ENCODE data around the gene TMUB1. TPM values are rescaled to one million over a fixed set of nuclear protein-coding genes. Genes with fewer than 3 reads are reported as not detected.
A peak's percentile ranks its signal among the peaks of the same experiment; 100 is the strongest.

TMUB1 gene
- total and polyA plus RNA-seq, 8 donors, result 12.7 to 86.8 (median 63.6) TPM

GRCh38 chr7:151064454-151064853 is 18.8 kb downstream of the TMUB1 start:
- intact Hi-C loops (cut with DNase I; ENCODE audit: low total_unique reads), result loop anchor here (10.0 kb wide), 1 partner anchor 50 kb away; no protein-coding TSS in a partner anchor
- peaks cover 46 to 62% (median 58%) of the 10 kb centered on the region in 4 donors for H3K36me3 ChIP-seq

GRCh38 chr7:151063212-151063561 is 20.1 kb downstream of the TMUB1 start:
- WGBS, 5 donors, result 10 to 25% (median 22%) methylated on average over 5 to 11 of the region's 11 CpGs
- peaks cover 46 to 65% (median 52%) of the 10 kb centered on the region in 4 donors for H3K4me1 ChIP-seq
- TF ChIP-seq CTCF (IDR thresholded peaks at IDR 0.05) (no peak), POLR2AphosphoS5 (IDR thresholded peaks at IDR 0.05) (no peak), EP300 (IDR thresholded peaks at IDR 0.05) (no peak), POLR2A (IDR thresholded peaks at IDR 0.05) (no peak)
- no peaks in the 10 kb centered on the region for H3K27me3 ChIP-seq
- H3K36me3 ChIP-seq, result peaks cover 41 to 49% (median 45%) of the 10 kb centered on the region in 4 donors
- peak overlapping the region; percentile 37 to 94 (median 59) for H3K4me3 ChIP-seq
- H3K9me3 ChIP-seq, result no peaks in the 10 kb centered on the region
- H3K27ac ChIP-seq, result peak overlapping the region; percentile 47 to 97 (median 91)
- DNase-seq, result peak in 1 of 2 donors; percentile 50
- intact Hi-C loops (cut with DNase I; ENCODE audit: low total_unique reads), result loop anchor here (10.0 kb wide), 1 partner anchor 52 kb away; no protein-coding TSS in a partner anchor

More at GRCh38 chr7:151064454-151064853, 18.8 kb downstream of the TMUB1 start:
- DNase-seq, result no peak
- no peaks in the 10 kb centered on the region for H3K27me3 ChIP-seq
- TF ChIP-seq CTCF (IDR thresholded peaks at IDR 0.05) (no peak), POLR2AphosphoS5 (IDR thresholded peaks at IDR 0.05) (no peak), EP300 (IDR thresholded peaks at IDR 0.05) (no peak), POLR2A (IDR thresholded peaks at IDR 0.05) (no peak)
- peak overlapping the region in 4 of 5 donors; percentile 9 to 97 (median 88) for H3K27ac ChIP-seq
- peaks cover 37 to 56% (median 42%) of the 10 kb centered on the region in 4 donors for H3K4me1 ChIP-seq
- H3K4me3 ChIP-seq, result peak overlapping the region in 1 of 4 donors; percentile 69
- 84 to 95% (median 90%) methylated on average over 11 to 18 of the region's 18 CpGs for WGBS, 5 donors
- no peaks in the 10 kb centered on the region for H3K9me3 ChIP-seq

- peak overlapping the region; percentile 37 to 94 (median 59) for H3K4me3 ChIP-seq
- H3K36me3 ChIP-seq, result peaks cover 36 to 43% (median 39%) of the 10 kb centered on the region in 4 donors
- peaks cover 46 to 66% (median 53%) of the 10 kb centered on the region in 4 donors for H3K4me1 ChIP-seq
- 22 to 52% (median 36%) methylated on average over 25 to 43 of the region's 43 CpGs for WGBS, 5 donors
- TF ChIP-seq POLR2AphosphoS5 (IDR thresholded peaks at IDR 0.05) (peak in 1 of 3 donors; percentile 48), POLR2A (IDR thresholded peaks at IDR 0.05) (no peak)
- intact Hi-C loops (cut with DNase I; ENCODE audit: low total_unique reads), result loop anchor here (10.0 kb wide), 1 partner anchor 52 kb away; no protein-coding TSS in a partner anchor
- H3K27ac ChIP-seq, result peak overlapping the region; percentile 86 to 97 (median 96)
- no peaks in the 10 kb centered on the region for H3K9me3 ChIP-seq
- H3K27me3 ChIP-seq, result no peaks in the 10 kb centered on the region
- peak; percentile 91 to 95 for DNase-seq
Measured at GRCh38 chr7:151062399-151063211, 20.7 kb downstream of the TMUB1 start.

GRCh38 chr7:151062111-151062398 is 21.2 kb downstream of the TMUB1 start:
- DNase-seq, result no peak
- WGBS, 5 donors, result 34 to 58% (median 36%) methylated on average over 5 to 11 of the region's 11 CpGs
- Histone ChIP-seq H3K27ac (peak overlapping the region; percentile 91 to 97 (median 96)), H3K27me3 (no peaks in the 10 kb centered on the region), H3K36me3 (peaks cover 31 to 38% (median 34%) of the 10 kb centered on the region in 4 donors), H3K4me1 (peaks cover 50 to 70% (median 58%) of the 10 kb centered on the region in 4 donors), H3K9me3 (no peaks in the 10 kb centered on the region), H3K4me3 (peak overlapping the region in 3 of 4 donors; percentile 37 to 94 (median 69))
- intact Hi-C loops (cut with DNase I; ENCODE audit: low total_unique reads), result loop anchor here (10.0 kb wide), 1 partner anchor 53 kb away; no protein-coding TSS in a partner anchor
- TF ChIP-seq CTCF (IDR thresholded peaks at IDR 0.05), result no peak
- no peak for TF ChIP-seq EP300 (IDR thresholded peaks at IDR 0.05)
- no peak for TF ChIP-seq POLR2A (IDR thresholded peaks at IDR 0.05)
- no peak for TF ChIP-seq POLR2AphosphoS5 (IDR thresholded peaks at IDR 0.05)
